22Rv1 (cell line): Measurements from ENCODE around the gene IFI44L.

Experiments used
- H3K27ac ChIP-seq: fragments of 450-650 bp; 2 replicates; pipeline ENCODE4 v1.5.1; 2017
- ZFX ChIP-seq: fragments of 450-650 bp; IDR thresholded peaks from 2 replicates; pipeline ENCODE4 v1.6.1; 2017; ENCODE audit warnings: antibody characterized with exemption, borderline replicate concordance
- TF ChIP-seq, protein P1 (sequence below): fragments of 450-650 bp; IDR thresholded peaks from 2 replicates; pipeline ENCODE4 v1.5.1; 2017; ENCODE audit warnings: mild to moderate bottlenecking

The IFI44L gene

GRCh38 chr1:78690516-78690915 is 70.3 kb downstream of the IFI44L start:
- H3K27ac ChIP-seq = no peak overlapping the region
- TF ChIP-seq, protein P1, sequence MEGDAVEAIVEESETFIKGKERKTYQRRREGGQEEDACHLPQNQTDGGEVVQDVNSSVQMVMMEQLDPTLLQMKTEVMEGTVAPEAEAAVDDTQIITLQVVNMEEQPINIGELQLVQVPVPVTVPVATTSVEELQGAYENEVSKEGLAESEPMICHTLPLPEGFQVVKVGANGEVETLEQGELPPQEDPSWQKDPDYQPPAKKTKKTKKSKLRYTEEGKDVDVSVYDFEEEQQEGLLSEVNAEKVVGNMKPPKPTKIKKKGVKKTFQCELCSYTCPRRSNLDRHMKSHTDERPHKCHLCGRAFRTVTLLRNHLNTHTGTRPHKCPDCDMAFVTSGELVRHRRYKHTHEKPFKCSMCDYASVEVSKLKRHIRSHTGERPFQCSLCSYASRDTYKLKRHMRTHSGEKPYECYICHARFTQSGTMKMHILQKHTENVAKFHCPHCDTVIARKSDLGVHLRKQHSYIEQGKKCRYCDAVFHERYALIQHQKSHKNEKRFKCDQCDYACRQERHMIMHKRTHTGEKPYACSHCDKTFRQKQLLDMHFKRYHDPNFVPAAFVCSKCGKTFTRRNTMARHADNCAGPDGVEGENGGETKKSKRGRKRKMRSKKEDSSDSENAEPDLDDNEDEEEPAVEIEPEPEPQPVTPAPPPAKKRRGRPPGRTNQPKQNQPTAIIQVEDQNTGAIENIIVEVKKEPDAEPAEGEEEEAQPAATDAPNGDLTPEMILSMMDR = no peak
- no peak for TF ChIP-seq ZFX

GRCh38 chr1:78691995-78692747 is 71.9 kb downstream of the IFI44L start:
- TF ChIP-seq, protein P1 = no peak
- TF ChIP-seq ZFX = no peak
- H3K27ac ChIP-seq = no peak overlapping the region
